GM10266 (cell line): Measurements from ENCODE around the gene GCAT.
"Not testable (repeated sequence)": the region's sequence is repeated elsewhere in the genome, so short reads cannot be mapped to it uniquely, and the experiment has no call there.

Experiments used
- DNase-seq: peaks from one replicate; pipeline ENCODE4 v3.0.0; 2012; ENCODE audit errors: extremely low spot score
- CTCF ChIP-seq: IDR thresholded peaks from 2 replicates; pipeline ENCODE4 v1.5.1; 2012; ENCODE audit warnings: mild to moderate bottlenecking, low read depth; ENCODE audit not compliant: control insufficient read depth, insufficient read depth; ENCODE audit errors: missing control alignments

Gene GCAT

DNA sequence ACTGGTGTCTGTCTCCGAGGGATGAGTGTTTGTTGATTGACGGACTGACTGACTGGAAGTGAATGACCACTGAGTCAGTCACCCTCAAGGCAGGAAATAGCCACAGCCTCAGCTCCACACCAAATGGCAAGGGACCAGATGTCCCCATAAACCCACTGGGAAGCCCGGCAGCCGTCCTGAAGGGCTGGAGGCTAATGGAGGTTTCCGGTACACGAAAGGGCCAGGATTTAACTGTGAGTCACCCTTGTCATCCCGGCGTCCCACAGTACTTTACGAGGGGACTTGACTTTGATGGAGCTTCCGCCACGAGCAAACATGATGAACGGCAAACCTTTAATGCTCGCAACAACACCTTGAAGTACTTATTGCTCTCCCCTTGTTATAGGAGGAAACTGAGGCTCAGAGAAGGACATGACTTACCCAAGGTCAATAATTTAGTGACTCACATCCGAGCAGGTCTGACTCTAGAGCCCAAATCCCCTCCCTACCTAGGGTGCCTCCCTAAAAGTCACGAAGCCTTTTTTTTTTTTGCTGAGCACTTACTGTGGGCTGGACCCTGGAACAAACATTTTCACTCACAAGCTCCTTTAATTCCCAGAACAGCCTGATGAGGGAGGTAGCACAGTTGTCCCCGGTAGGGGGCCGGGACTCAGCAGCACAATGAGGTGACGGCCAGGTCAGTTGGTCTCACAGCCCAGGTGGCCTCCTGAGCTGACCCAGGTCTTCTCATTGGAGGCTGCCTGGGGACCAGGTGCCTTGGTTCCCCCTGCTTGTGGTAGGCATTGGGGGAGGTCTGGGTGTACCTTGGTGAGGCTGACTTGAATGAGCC lies 25.2 kb upstream of the GCAT start:
- no peak for DNase-seq
- no peak for TF ChIP-seq CTCF

DNA sequence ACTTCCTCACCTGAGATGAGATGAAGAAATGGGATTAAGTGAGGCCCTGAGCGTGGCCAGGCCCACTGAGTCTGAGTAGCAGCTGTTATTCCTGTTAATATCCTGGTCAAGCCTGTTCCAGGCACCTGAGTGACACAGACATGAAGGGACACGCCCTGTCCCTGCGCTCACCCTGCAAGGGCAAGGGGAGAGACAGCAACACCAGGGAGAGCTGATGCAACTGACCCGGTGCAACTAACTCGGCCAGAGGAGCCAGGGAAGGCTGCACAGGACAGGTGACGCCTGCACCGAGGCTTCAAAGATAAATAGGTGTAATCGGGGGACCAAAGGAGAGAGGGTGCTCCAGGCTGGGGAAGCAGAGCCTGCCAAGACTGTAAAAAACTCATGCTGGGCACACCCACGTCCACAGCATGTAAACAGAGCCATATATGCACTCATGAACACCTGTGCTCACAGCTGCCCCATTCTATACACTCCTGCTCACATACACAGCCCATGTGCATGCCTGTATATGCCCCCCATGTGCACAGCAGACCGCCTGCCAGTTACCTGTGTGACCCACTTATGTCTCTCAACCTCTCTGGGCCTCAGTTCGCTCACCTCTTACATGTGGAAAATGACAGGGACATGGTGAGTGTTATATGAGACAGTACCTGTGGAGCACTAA lies 22.8 kb upstream of the GCAT start:
- TF ChIP-seq CTCF: no peak
- no peak for DNase-seq

GRCh38 chr22:37790234-37790633 lies 17.5 kb upstream of the GCAT start:
- no peak for TF ChIP-seq CTCF
- DNase-seq: no peak

DNA sequence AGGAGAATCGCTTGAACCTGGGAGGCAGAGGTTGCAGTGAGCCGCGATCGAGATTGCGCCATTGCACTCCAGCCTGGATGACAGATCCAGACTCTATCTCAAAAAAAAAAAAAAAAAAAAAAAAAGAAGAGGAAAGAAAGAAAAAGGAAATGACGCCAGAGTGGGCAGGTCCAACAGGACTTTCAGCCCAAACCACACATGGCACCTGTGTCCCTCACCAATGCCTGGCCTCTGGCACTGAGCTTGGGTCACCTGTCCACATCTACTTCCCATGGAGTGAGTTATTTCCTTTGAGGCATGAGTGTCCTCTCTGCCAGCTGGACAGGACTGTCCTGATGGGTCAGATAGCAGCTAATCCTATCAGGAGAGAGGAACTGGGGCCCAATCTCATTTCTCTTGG lies 15.2 kb upstream of the GCAT start:
- no peak for TF ChIP-seq CTCF
- DNase-seq: no peak

DNA sequence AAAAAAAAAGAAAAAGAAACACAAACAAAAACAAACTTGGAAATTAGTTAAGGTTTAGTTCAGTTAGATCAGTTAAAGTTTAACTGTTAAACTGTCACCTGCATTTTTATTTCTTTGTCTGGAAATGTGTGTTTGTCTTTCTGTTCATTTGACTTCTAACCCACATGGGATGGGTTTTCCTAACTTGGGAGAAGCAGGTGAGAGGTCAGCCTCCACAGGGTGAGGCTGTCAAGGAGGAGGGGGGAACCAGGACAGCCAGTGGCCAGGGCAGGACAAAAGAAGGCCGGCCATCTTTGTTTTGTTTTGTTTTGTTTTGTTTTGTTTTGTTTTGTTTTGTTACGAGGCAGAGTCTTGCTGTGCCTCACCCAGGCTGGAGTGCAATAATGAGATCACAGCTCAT lies 13.4 kb upstream of the GCAT start:
- DNase-seq: no peak
- no peak for TF ChIP-seq CTCF

DNA sequence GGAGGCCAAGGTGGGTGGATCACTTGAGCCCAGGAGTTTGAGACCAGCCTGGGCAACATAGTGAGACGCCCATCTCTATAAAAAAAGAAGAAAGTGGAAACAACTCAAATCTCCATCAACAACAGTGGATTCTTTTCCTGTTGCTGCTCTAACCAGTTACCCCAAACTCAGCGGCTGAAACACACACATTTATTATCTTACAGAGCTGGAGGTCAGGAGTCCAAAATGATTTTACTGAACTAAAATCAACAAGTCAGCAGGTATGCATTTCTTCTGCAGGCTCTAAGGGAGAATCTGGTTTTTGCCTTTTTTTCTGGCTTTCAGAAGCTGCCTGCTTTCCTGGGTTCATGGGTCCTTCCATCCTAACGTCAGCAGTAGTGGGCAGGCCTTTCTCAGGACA lies 11.7 kb upstream of the GCAT start:
- DNase-seq: no peak
- TF ChIP-seq CTCF: no peak

DNA sequence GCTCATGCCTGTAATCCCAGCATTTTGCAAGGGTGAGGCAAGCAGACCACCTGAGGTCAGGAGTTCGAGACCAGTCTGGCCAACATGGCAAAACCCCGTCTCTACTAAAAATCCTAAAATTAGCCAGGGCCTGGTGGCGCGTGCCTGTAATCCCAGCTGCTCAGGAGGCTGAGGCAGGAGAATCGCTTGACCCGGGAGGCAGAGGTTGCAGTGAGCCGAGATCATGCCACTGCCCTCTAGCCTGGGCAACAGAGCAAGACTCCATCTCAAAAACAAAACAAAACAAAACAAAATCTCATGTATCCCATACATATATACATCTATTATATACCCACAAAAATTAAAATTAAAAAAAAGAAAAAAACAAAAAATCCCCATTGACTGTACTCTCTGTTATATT lies 10.5 kb upstream of the GCAT start:
- DNase-seq: not testable (repeated sequence)
